ENCODE results near the gene PACSIN2.

DNA sequence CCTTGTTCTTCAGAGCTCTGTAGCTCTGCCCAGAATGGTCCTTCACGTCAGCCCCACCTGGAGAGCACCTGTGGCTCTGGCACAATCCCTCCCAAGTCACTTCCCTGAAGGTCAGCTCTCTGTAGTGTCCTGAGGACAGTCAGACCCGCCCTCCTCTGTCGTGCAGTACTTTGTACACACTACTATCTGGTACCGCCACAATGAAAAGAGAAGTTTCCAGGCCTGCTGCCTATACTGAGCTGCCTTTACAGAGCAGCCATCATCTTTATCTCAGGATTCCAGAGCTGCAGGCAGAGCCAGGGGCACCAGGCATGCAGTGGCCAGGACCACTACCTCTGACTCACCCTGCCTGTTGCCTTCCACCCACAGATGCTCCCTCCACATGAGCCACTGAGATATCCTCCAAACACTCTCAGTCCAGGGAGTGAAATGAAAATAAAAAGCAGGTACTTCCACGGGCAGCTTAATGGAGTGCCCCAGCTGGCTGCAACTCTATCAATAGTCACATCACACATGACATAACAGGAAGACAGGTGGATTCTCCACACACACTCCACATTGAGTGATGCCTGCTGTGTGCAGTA, 7.3 kb downstream of the PACSIN2 start:
- TF ChIP-seq EZH2 (IDR thresholded peaks at IDR 0.05; ENCODE audit: insufficient read depth, poor library complexity, severe bottlenecking), result no peak
- TF ChIP-seq EZH2phosphoT487 (IDR thresholded peaks at IDR 0.05; ENCODE audit: insufficient read depth, low read depth), result no peak

All from GM23248 (cell line).